ENCODE data around the gene CDIPT.

CDIPT gene

GRCh38 chr16:29809031-29809747 is 53.8 kb downstream of the CDIPT start:
- DNase-seq, result no peak
